Measurements from ENCODE around the gene FOXO3. TPM values are rescaled to one million over a fixed set of nuclear protein-coding genes. Genes with fewer than 3 reads are reported as not detected.

The FOXO3 gene
- total RNA-seq, 2 donors from 2014 or later: 33.4 to 61.7 TPM

- H3K27me3 ChIP-seq: no peaks in the 10 kb centered on the region
- H3K9ac ChIP-seq (ENCODE audit: low read depth in 2 of 2, low read length in 2 of 2): no peak overlapping the region
- H3K9me3 ChIP-seq: no peaks in the 10 kb centered on the region
- no peak for DNase-seq
- no peak overlapping the region for H3K4me3 ChIP-seq
- no peaks in the 10 kb centered on the region for H3K36me3 ChIP-seq
- H3K27ac ChIP-seq: no peak overlapping the region
- no peaks in the 10 kb centered on the region for H3K4me1 ChIP-seq
- TF ChIP-seq CTCF (IDR thresholded peaks at IDR 0.05): no peak
- intact Hi-C loops (cut with DNase I): no loop called here
Measured at GRCh38 chr6:108710551-108710950, 149.8 kb downstream of the FOXO3 start.

GRCh38 chr6:108711071-108711470, 150.4 kb downstream of the FOXO3 start:
- intact Hi-C loops (cut with DNase I): no loop called here
- no peaks in the 10 kb centered on the region for H3K4me1 ChIP-seq

GRCh38 chr6:108711826-108712225, 151.1 kb downstream of the FOXO3 start:
- no peak for DNase-seq
- Histone ChIP-seq H3K36me3 (no peaks in the 10 kb centered on the region), H3K9ac (ENCODE audit: low read depth in 2 of 2, low read length in 2 of 2) (no peak overlapping the region), H3K27ac (no peak overlapping the region), H3K27me3 (no peaks in the 10 kb centered on the region), H3K4me3 (no peak overlapping the region), H3K4me1 (no peaks in the 10 kb centered on the region), H3K9me3 (no peaks in the 10 kb centered on the region)
- intact Hi-C loops (cut with DNase I): no loop called here
- no peak for TF ChIP-seq CTCF (IDR thresholded peaks at IDR 0.05)

More at GRCh38 chr6:108711071-108711470, 150.4 kb downstream of the FOXO3 start:
- Histone ChIP-seq H3K9ac (ENCODE audit: low read depth in 2 of 2, low read length in 2 of 2) (no peak overlapping the region), H3K9me3 (no peaks in the 10 kb centered on the region), H3K36me3 (no peaks in the 10 kb centered on the region), H3K4me3 (no peak overlapping the region), H3K27me3 (no peaks in the 10 kb centered on the region), H3K27ac (no peak overlapping the region)
- no peak for TF ChIP-seq CTCF (IDR thresholded peaks at IDR 0.05)
- DNase-seq: no peak

- peak; percentile 47 for DNase-seq
- no peaks in the 10 kb centered on the region for H3K4me1 ChIP-seq
- intact Hi-C loops (cut with DNase I): no loop called here
- TF ChIP-seq CTCF (IDR thresholded peaks at IDR 0.05): no peak
- H3K27me3 ChIP-seq: no peaks in the 10 kb centered on the region
- no peak overlapping the region for H3K4me3 ChIP-seq
- no peaks in the 10 kb centered on the region for H3K9me3 ChIP-seq
- no peaks in the 10 kb centered on the region for H3K36me3 ChIP-seq
- H3K9ac ChIP-seq (ENCODE audit: low read depth in 2 of 2, low read length in 2 of 2): no peak overlapping the region
- H3K27ac ChIP-seq: no peak overlapping the region
Measured at GRCh38 chr6:108712946-108713345, 152.2 kb downstream of the FOXO3 start.

GRCh38 chr6:108714101-108714765, 153.5 kb downstream of the FOXO3 start:
- Histone ChIP-seq H3K27me3 (no peaks in the 10 kb centered on the region), H3K9me3 (no peaks in the 10 kb centered on the region), H3K27ac (no peak overlapping the region), H3K36me3 (no peaks in the 10 kb centered on the region), H3K4me3 (no peak overlapping the region), H3K4me1 (no peaks in the 10 kb centered on the region), H3K9ac (ENCODE audit: low read depth in 2 of 2, low read length in 2 of 2) (no peak overlapping the region)
- DNase-seq: peak; percentile 43
- intact Hi-C loops (cut with DNase I): no loop called here
- TF ChIP-seq CTCF (IDR thresholded peaks at IDR 0.05): no peak
